GM23338 (cell line): Measurements from ENCODE around the gene MAGI1. TPM values are rescaled to one million over a fixed set of nuclear protein-coding genes. Genes with fewer than 3 reads are reported as not detected.

ENCODE experiments used
- ATAC-seq: fragments of 200-7000 bp; cut with Tn5 transposase; 3 replicates; pipeline ENCODE4 v1.9.1; 2020
- DNase-seq: peaks from one replicate; pipeline ENCODE4 v3.0.0-alpha.2; 2015; ENCODE audit warnings: low spot score
- H2AFZ ChIP-seq: fragments of 200-600 bp; sonication (generic); 2 replicates; pipeline ENCODE4 v1.8.0; 2016; ENCODE audit warnings: antibody characterized with exemption, mild to moderate bottlenecking, moderate library complexity
- H3F3A ChIP-seq: fragments of 200-600 bp; sonication (generic); replicated peaks from 2 replicates; pipeline ENCODE4 v1.8.0; 2017; ENCODE audit warnings: antibody characterized with exemption, mixed run types, low read depth
- H3K27ac ChIP-seq: fragments of 200-600 bp; sonication (generic); 2 replicates; pipeline ENCODE4 v1.6.1; 2016; ENCODE audit warnings: low read depth
- H3K27me3 ChIP-seq: fragments of 200-600 bp; sonication (generic); 2 replicates; pipeline ENCODE4 v1.8.0; 2016; ENCODE audit warnings: mild to moderate bottlenecking, mixed run types, moderate library complexity; ENCODE audit not compliant: insufficient read depth
- H3K36me3 ChIP-seq: fragments of 200-600 bp; sonication (generic); 2 replicates; pipeline ENCODE4 v1.8.0; 2016; ENCODE audit warnings: mild to moderate bottlenecking; ENCODE audit not compliant: insufficient read depth
- H3K4me1 ChIP-seq: fragments of 200-600 bp; sonication (generic); 2 replicates; pipeline ENCODE4 v1.8.0; 2016; ENCODE audit warnings: mild to moderate bottlenecking, moderate library complexity; ENCODE audit not compliant: insufficient read depth
- H3K4me2 ChIP-seq: fragments of 200-600 bp; sonication (generic); 2 replicates; pipeline ENCODE4 v1.7.1; 2017; ENCODE audit warnings: mixed run types
- H3K4me3 ChIP-seq: fragments of 200-600 bp; sonication (generic); 2 replicates; pipeline ENCODE4 v1.6.1; 2016; ENCODE audit warnings: mixed run types
- H3K79me2 ChIP-seq: fragments of 200-600 bp; sonication (generic); replicated peaks from 2 replicates; pipeline ENCODE4 v1.8.0; 2017; ENCODE audit warnings: mild to moderate bottlenecking; ENCODE audit not compliant: insufficient read depth
- H3K9me2 ChIP-seq: fragments of 200-600 bp; sonication (generic); 2 replicates; pipeline ENCODE4 v1.8.0; 2017; ENCODE audit not compliant: insufficient read depth
- H4K20me1 ChIP-seq: fragments of 200-600 bp; sonication (generic); replicated peaks from 2 replicates; pipeline ENCODE4 v1.8.0; 2017; ENCODE audit warnings: mild to moderate bottlenecking; ENCODE audit not compliant: insufficient read depth
- H3K27ac Mint-ChIP-seq: 2 replicates; pipeline ENCODE4 v1.8.0; 2020; ENCODE audit warnings: inconsistent platforms, mild to moderate bottlenecking, moderate library complexity, mixed read lengths
- H3K27me3 Mint-ChIP-seq: 3 replicates; pipeline ENCODE4 v1.8.0; 2022; ENCODE audit warnings: low read depth, mild to moderate bottlenecking, moderate library complexity, mixed read lengths, inconsistent platforms; ENCODE audit not compliant: insufficient read depth, poor library complexity
- H3K36me3 Mint-ChIP-seq: 3 replicates; pipeline ENCODE4 v1.8.0; 2021; ENCODE audit warnings: low read depth, mild to moderate bottlenecking, inconsistent platforms, moderate library complexity, mixed read lengths
- H3K4me1 Mint-ChIP-seq: 3 replicates; pipeline ENCODE4 v1.8.0; 2020; ENCODE audit warnings: mild to moderate bottlenecking, inconsistent platforms, mixed read lengths
- H3K4me3 Mint-ChIP-seq: 3 replicates; pipeline ENCODE4 v1.8.0; 2021; ENCODE audit warnings: moderate library complexity, mild to moderate bottlenecking, inconsistent platforms, mixed read lengths
- H3K9me3 Mint-ChIP-seq: 3 replicates; pipeline ENCODE4 v1.8.0; 2020; ENCODE audit warnings: moderate library complexity, mild to moderate bottlenecking, inconsistent platforms, mixed read lengths
- CREB1 ChIP-seq: fragments of 250-450 bp; sonication (Bioruptor Pico); IDR thresholded peaks from 2 replicates; pipeline ENCODE4 v1.5.0; 2020; ENCODE audit warnings: low read depth, mild to moderate bottlenecking, moderate library complexity
- CTCF ChIP-seq, 2 experiments: fragments of 200-600 bp in 1 of 2; sonication (generic) in 1 of 2; conservative IDR thresholded peaks; 2 replicates each; pipeline versions ENCODE4 v1.5.1 to v1.6.1; 2016 to 2017; ENCODE audit warnings: antibody characterized with exemption in 2 of 2, low read depth in 2 of 2, mild to moderate bottlenecking in 2 of 2, moderate library complexity in 1 of 2
- ETS1 ChIP-seq: IDR thresholded peaks from 2 replicates; pipeline ENCODE4 v1.6.1; 2016; ENCODE audit warnings: antibody characterized with exemption
- EZH2 ChIP-seq: fragments of 200-600 bp; sonication (generic); IDR thresholded peaks from one replicate; pipeline ENCODE4 v1.8.0; 2017; ENCODE audit warnings: antibody characterized with exemption, mild to moderate bottlenecking, low read depth; ENCODE audit not compliant: unreplicated experiment
- EZH2phosphoT487 ChIP-seq: fragments of 200-600 bp; sonication (generic); IDR thresholded peaks from one replicate; pipeline ENCODE4 v1.8.1; 2018; ENCODE audit warnings: antibody characterized with exemption; ENCODE audit not compliant: unreplicated experiment
- NANOG ChIP-seq: IDR thresholded peaks from 2 replicates; pipeline ENCODE4 v1.6.1; 2016; ENCODE audit warnings: antibody characterized with exemption, borderline replicate concordance
- POLR2AphosphoS5 ChIP-seq: IDR thresholded peaks from 2 replicates; pipeline ENCODE4 v1.6.1; 2016; ENCODE audit warnings: antibody characterized with exemption, low read depth
- STAT1 ChIP-seq: IDR thresholded peaks from one replicate; pipeline ENCODE4 v1.6.1; 2016; ENCODE audit warnings: antibody characterized with exemption; ENCODE audit not compliant: unreplicated experiment
- ZNF331 ChIP-seq: fragments of 250-450 bp; sonication (Bioruptor Pico); IDR thresholded peaks from 2 replicates; pipeline ENCODE4 v1.5.0; 2020; ENCODE audit warnings: low read depth, mild to moderate bottlenecking, moderate library complexity
- polyA plus RNA-seq: library from polyadenylated mRNA; unstranded; fragments of >200 nt; fragmentation: Nextera tagmentation; extraction: Ambion mirVana; gene quantifications from 2 replicates; pipeline ENCODE4 v1.2.1, GENCODE V29; 2016
- total RNA-seq: library from RNA; depleted of rRNA; stranded (reverse); fragments of >200 nt; shearing (Covaris generic); gene quantifications from 2 replicates; pipeline ENCODE4 v1.2.3, GENCODE V29; 2014

Gene MAGI1
- total and polyA plus RNA-seq, 2 experiments from 2014 or later: 27.4 to 71.2 TPM

GRCh38 chr3:66037986-66038369 is 740 bp downstream of the MAGI1 start:
- no peak for TF ChIP-seq POLR2AphosphoS5
- TF ChIP-seq CREB1: 0 out of 2 replicates have a peak, but pooled peaks have one; percentile 10
- Histone ChIP-seq H3K36me3 (no peaks in the 10 kb centered on the region), H4K20me1 (no peaks in the 10 kb centered on the region), H3K27me3 (no peaks in the 10 kb centered on the region), H2AFZ (peak overlapping the region; percentile 81; the same call in 1 of the 2 replicates), H3K4me2 (peak overlapping the region; percentile 89), H3K4me1 (peaks cover 22% of the 10 kb centered on the region), H3K9me2 (no peaks in the 10 kb centered on the region), H3K79me2 (peaks cover 48% of the 10 kb centered on the region), H3F3A (no peaks in the 10 kb centered on the region), H3K4me3 (peak overlapping the region; percentile 94), H3K27ac (peak overlapping the region; percentile 96; the same call in 1 of the 2 replicates)
- DNase-seq (no peak), ATAC-seq (peak; percentile 4)
- Mint-ChIP-seq H3K27me3 (peaks cover 19% of the 10 kb centered on the region), H3K4me3 (peak overlapping the region; percentile 96), H3K27ac (peak overlapping the region; percentile 94), H3K9me3 (no peaks in the 10 kb centered on the region; the same call in 2 of the 3 replicates), H3K36me3 (peaks cover 8% of the 10 kb centered on the region; the same call in 1 of the 3 replicates), H3K4me1 (peaks cover 52% of the 10 kb centered on the region)

GRCh38 chr3:66037330-66037985 is 1.3 kb downstream of the MAGI1 start:
- H3K4me2 ChIP-seq: peak overlapping the region; percentile 89
- peaks cover 8% of the 10 kb centered on the region; the same call in 1 of the 3 replicates for H3K36me3 Mint-ChIP-seq
- peak; percentile 57 for ATAC-seq
- peak overlapping the region; percentile 96 for H3K4me3 Mint-ChIP-seq
- H3K9me3 Mint-ChIP-seq: no peaks in the 10 kb centered on the region; the same call in 2 of the 3 replicates
- H4K20me1 ChIP-seq: no peaks in the 10 kb centered on the region
- H3K9me2 ChIP-seq: no peaks in the 10 kb centered on the region
- H3K27me3 Mint-ChIP-seq: peaks cover 19% of the 10 kb centered on the region
- H3K79me2 ChIP-seq: peaks cover 53% of the 10 kb centered on the region
- no peaks in the 10 kb centered on the region for H3F3A ChIP-seq
- H2AFZ ChIP-seq: no peak overlapping the region
- peak; percentile 69; the same call in 1 of the 2 replicates for TF ChIP-seq CREB1
- peak; percentile 34 to 49 for TF ChIP-seq CTCF (conservative IDR thresholded peaks at IDR 0.05; ENCODE audit: low read depth in 2 of 2)
- no peak for TF ChIP-seq EZH2phosphoT487
- TF ChIP-seq ZNF331: no peak
- peak overlapping the region; percentile 81; the same call in 1 of the 2 replicates for H3K27ac ChIP-seq
- no peaks in the 10 kb centered on the region for H3K36me3 ChIP-seq
- peak overlapping the region; percentile 55; the same call in 1 of the 2 replicates for H3K27ac Mint-ChIP-seq
- H3K4me3 ChIP-seq: peak overlapping the region; percentile 94
- peaks cover 50% of the 10 kb centered on the region for H3K4me1 Mint-ChIP-seq
- peaks cover 23% of the 10 kb centered on the region for H3K4me1 ChIP-seq
- peak; percentile 86 for DNase-seq
- H3K27me3 ChIP-seq: no peaks in the 10 kb centered on the region

GRCh38 chr3:66036586-66037148 is 2.1 kb downstream of the MAGI1 start:
- Mint-ChIP-seq H3K9me3 (no peaks in the 10 kb centered on the region; the same call in 2 of the 3 replicates), H3K27ac (peak overlapping the region; percentile 87), H3K36me3 (peaks cover 8% of the 10 kb centered on the region; the same call in 1 of the 3 replicates), H3K27me3 (peaks cover 19% of the 10 kb centered on the region), H3K4me1 (peaks cover 50% of the 10 kb centered on the region), H3K4me3 (peak overlapping the region; percentile 96)
- Histone ChIP-seq H2AFZ (no peak overlapping the region), H3K4me2 (peak overlapping the region; percentile 89), H3F3A (no peaks in the 10 kb centered on the region), H3K4me3 (peak overlapping the region; percentile 94), H3K36me3 (no peaks in the 10 kb centered on the region), H3K27me3 (no peaks in the 10 kb centered on the region), H3K9me2 (no peaks in the 10 kb centered on the region), H3K79me2 (peaks cover 61% of the 10 kb centered on the region), H3K27ac (peak overlapping the region; percentile 81; the same call in 1 of the 2 replicates), H3K4me1 (peaks cover 23% of the 10 kb centered on the region), H4K20me1 (no peaks in the 10 kb centered on the region)
- DNase-seq (peak; percentile 72), ATAC-seq (peak; percentile 4)
- TF ChIP-seq NANOG: no peak
- no peak for TF ChIP-seq STAT1
- no peak for TF ChIP-seq EZH2
- no peak for TF ChIP-seq ETS1
